ENCODE data around the gene MGAT4B. TPM values are rescaled to one million over a fixed set of nuclear protein-coding genes. Genes with fewer than 3 reads are reported as not detected.

Gene MGAT4B
- total RNA-seq, 4 donors from 2014 or later = 495 to 1,114 (median 787) TPM

GRCh38 chr5:179821298-179822058 is 14.8 kb upstream of the MGAT4B start:
- H3K27ac ChIP-seq = peak overlapping the region; percentile 99 to 100 (median 100)
- no peaks in the 10 kb centered on the region for H3K27me3 ChIP-seq
- in situ Hi-C loops (cut with MboI; ENCODE audit: low pct_ligation_motif_present in 1 of 4, low pct_unique_long_range_greater_than_20kb in 1 of 4, low sequenced_read_pairs in 3 of 4) = no loop called here
- intact Hi-C loops (cut with DNase I; ENCODE audit: low total_unique reads) = loop anchor here (2.0 kb wide), 1 partner anchor 15 kb away; the partner anchor contains the start of gene MGAT4B
- 0% methylated on average over 49 of the region's 54 CpGs; no CpG with 5 or more reads in 1 of the 2 donors for WGBS, 2 donors (ENCODE audit: low coverage in 1 of 2)
- H3K4me1 ChIP-seq = peaks cover 53 to 86% (median 83%) of the 10 kb centered on the region in 4 donors
- DNase-seq = peak; percentile 97
- no peaks in the 10 kb centered on the region for H3K9me3 ChIP-seq
- peaks cover 0 to 23% (median 9%) of the 10 kb centered on the region in 4 donors for H3K36me3 ChIP-seq
- H3K4me3 ChIP-seq = peak overlapping the region; percentile 82 to 99 (median 95)
- peak; percentile 98 to 99 (median 99) for TF ChIP-seq POLR2AphosphoS5 (IDR thresholded peaks at IDR 0.05)
- TF ChIP-seq CTCF (IDR thresholded peaks at IDR 0.05) = peak in 3 of 5 experiments; percentile 2 to 40 (median 22)
- no peak for TF ChIP-seq EP300 (IDR thresholded peaks at IDR 0.05; ENCODE audit: low read depth)
- TF ChIP-seq POLR2A (IDR thresholded peaks at IDR 0.05) = peak; percentile 98

DNA sequence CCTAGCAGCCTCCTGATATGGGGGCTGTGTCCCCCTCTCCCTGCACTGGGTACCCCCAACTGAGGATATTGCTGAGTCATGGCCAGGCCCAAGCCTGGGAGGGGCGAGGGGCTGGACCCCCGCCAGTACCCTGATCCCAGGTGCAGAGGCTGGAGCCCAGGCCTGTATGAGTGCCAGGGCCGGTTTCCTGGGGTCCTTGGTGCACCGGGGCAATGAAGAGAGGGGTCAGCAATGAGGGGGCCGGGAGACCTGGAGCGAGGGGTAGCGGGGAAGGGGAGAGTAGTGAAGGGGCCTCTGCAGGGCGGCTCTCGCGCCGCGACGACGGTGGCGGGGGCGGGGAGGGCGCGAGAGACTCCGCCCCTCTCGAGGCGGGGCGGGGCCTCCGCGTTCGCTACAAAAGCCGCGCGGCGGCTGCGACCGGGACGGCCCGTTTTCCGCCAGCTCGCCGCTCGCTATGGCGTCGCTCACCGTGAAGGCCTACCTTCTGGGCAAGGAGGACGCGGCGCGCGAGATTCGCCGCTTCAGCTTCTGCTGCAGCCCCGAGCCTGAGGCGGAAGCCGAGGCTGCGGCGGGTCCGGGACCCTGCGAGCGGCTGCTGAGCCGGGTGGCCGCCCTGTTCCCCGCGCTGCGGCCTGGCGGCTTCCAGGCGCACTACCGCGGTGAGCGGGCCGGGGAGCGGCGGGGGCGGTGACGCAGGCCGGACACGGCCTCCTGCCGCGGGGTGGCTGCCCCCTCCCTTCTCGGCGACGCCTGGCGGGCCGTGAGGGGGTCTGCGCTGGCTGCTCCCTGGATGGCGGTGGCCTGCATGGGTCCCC is 14.0 kb upstream of the MGAT4B start, which contains the start of gene SQSTM1:
SQSTM1 (plus strand) TSS at position 423 of the 815 bp plus-strand sequence; CDS start at position 455, 32 bp downstream.
- WGBS, 2 donors (ENCODE audit: low coverage in 1 of 2) = 1% methylated on average over 62 of the region's 81 CpGs; no CpG with 5 or more reads in 1 of the 2 donors
- H3K27ac ChIP-seq = peak within 1 kb of the TSS; percentile 99 to 100 (median 100)
- no peak for TF ChIP-seq EP300 (IDR thresholded peaks at IDR 0.05; ENCODE audit: low read depth)
- peak in 2 of 5 experiments; percentile 9 to 32 for TF ChIP-seq CTCF (IDR thresholded peaks at IDR 0.05)
- peak; percentile 99 for TF ChIP-seq POLR2A (IDR thresholded peaks at IDR 0.05)
- TF ChIP-seq POLR2AphosphoS5 (IDR thresholded peaks at IDR 0.05) = peak; percentile 99 to 100 (median 100)
- in situ Hi-C loops (cut with MboI; ENCODE audit: low pct_ligation_motif_present in 1 of 4, low pct_unique_long_range_greater_than_20kb in 1 of 4, low sequenced_read_pairs in 3 of 4) (no loop called here), intact Hi-C loops (cut with DNase I; ENCODE audit: low total_unique reads) (loop anchor here (2.0 kb wide), 1 partner anchor 14 kb away; the partner anchor contains the start of gene MGAT4B)
- peaks cover 0 to 23% (median 8%) of the 10 kb centered on the region in 4 donors for H3K36me3 ChIP-seq
- H3K4me3 ChIP-seq = peak within 1 kb of the TSS; percentile 82 to 99 (median 95)
- H3K9me3 ChIP-seq = no peaks in the 10 kb centered on the region
- peak; percentile 88 for DNase-seq
- no peaks in the 10 kb centered on the region for H3K27me3 ChIP-seq
- peaks cover 50 to 80% (median 78%) of the 10 kb centered on the region in 4 donors for H3K4me1 ChIP-seq

DNA sequence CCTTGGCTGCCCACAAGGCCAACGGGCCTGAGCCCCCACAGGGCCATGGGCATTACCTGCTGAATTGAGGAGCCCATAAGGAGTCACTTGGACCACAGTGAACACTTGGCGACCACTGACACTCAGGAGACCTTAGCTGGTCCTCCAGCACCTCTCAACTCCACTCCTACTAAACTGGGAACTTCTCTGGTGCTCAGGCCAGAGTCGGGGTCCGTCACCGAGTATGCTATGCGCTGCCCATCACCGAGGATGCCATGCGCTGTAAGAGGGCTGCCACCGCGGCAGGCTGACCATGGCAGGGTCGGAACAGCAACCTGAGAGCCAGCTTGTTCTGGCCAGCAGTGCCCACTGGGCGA is 13.4 kb upstream of the MGAT4B start:
- H3K9me3 ChIP-seq = no peaks in the 10 kb centered on the region
- H3K36me3 ChIP-seq = peaks cover 0 to 17% (median 6%) of the 10 kb centered on the region in 4 donors
- H3K27ac ChIP-seq = peak overlapping the region; percentile 99 to 100 (median 100)
- no peak for DNase-seq
- no peak for TF ChIP-seq CTCF (IDR thresholded peaks at IDR 0.05)
- H3K27me3 ChIP-seq = no peaks in the 10 kb centered on the region
- intact Hi-C loops (cut with DNase I; ENCODE audit: low total_unique reads) (loop anchor here (2.0 kb wide), 1 partner anchor 13 kb away; the partner anchor contains the start of gene MGAT4B), in situ Hi-C loops (cut with MboI; ENCODE audit: low pct_ligation_motif_present in 1 of 4, low pct_unique_long_range_greater_than_20kb in 1 of 4, low sequenced_read_pairs in 3 of 4) (no loop called here)
- WGBS, 2 donors (ENCODE audit: low coverage in 1 of 2) = 27% methylated on average over 12 of the region's 12 CpGs; no CpG with 5 or more reads in 1 of the 2 donors
- H3K4me1 ChIP-seq = peaks cover 49 to 74% (median 72%) of the 10 kb centered on the region in 4 donors
- peak overlapping the region; percentile 82 to 99 (median 95) for H3K4me3 ChIP-seq

Data from transverse colon (tissue), 4 donors.